TTC549 (cell line): ENCODE data around the gene ACTMAP.
"Not testable (repeated sequence)": the region's sequence is repeated elsewhere in the genome, so short reads cannot be mapped to it uniquely, and the experiment has no call there.

ENCODE experiments used
- FAIRE-seq: peaks from 2 replicates; lab custom pipeline; 2012; peaks lifted over from hg19 to GRCh38; lab: Jason Lieb, UNC

ACTMAP gene

DNA sequence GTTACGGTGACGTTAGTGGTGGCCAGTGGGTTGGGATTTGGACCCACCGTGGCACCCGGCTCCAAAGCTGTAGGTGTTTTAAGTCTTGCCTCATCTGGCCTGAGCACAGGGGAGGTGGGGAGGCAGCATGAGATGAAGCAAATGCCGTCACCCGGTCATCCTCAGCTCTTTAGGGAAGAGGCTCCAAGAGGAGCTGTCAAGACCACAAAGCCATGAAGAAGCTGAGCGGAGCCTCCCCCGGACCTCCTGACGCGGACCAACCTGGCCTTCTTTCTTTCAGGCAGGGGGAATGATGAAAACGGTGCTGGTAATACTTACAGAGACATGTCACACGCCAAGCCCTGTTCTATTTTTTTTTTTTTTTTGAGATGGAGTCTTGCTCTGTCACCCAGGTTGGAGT lies 7.4 kb downstream of the ACTMAP start:
- FAIRE-seq = no peak

DNA sequence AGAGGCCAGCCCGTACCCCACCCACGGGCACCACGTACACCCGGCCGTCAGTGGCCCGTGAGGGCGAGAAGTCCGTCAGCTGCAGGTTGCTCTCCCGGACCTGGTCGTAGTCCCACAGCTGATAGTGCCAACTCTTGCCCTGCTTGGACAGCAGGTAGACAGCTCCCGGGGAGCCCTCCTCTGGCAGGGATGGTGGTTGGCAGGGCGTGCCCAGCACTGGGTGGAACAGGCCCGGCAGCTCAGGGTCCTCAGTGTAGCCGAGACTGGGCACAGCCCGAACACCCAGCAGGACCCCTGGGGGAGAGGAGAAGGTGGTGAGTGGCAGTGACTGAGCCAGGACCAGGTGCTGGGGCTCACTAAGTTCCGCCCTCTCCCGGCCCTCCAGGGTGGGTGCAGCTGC lies 7.8 kb downstream of the ACTMAP start:
- no peak for FAIRE-seq

DNA sequence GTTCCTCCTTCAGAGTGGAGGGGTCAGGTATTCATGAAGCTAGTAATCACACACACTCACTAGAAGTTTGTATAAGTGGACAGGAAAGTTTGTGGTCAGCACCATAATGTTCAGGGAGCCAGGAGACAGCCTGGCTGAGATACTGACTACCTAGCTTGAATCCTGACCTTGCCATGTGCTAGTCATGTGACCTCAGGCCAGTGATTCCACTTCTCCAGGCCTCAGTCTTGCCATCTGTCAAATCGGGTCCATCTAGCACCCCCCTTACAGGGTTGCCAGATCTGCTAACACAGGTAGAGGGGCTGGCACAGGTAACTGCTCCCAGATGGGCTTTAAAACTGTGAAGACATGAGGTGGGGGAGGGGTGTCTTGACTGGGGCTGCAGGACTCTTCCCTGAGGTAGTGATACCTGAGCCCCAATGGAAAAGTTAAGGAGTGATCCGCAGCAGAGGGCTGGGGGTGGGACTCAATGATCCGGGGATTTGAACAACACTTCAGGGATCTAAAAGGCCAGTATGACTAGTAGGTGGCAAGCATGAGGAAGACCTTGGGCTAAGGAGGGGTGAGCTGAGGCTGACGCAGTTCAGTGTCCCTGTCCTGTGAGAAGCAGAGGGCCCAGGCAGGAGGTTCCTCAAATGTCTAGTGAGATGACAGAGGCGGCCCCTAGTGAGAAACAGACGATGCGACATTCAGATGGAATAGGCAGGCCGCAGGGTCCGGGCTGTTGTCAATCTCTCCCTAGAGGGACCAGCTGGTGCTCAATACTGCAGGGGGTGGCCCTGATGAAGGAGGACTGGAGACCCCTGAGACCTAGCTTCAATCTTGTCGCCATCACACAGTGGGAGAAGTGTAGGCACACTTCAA lies 8.5 kb downstream of the ACTMAP start:
- no peak for FAIRE-seq

DNA sequence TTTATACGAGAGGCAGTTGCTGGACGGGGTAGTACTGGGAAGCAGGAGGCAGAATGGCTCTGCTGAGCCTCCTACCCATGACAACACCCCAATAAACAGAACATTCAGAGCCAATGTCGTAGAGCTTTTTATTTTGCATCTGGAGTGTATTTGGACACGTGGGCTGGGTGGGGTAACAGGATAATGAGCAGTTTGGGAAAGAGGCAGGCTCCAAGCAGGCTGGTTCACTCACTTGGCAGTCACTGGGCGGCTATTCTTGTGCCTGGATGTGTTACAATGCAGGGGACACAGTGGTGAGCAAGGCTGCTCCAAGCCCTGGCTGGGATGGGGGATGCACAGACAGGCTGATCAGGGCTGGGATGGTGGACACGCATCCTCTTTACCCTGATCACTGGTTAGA lies 9.5 kb downstream of the ACTMAP start:
- FAIRE-seq = no peak

DNA sequence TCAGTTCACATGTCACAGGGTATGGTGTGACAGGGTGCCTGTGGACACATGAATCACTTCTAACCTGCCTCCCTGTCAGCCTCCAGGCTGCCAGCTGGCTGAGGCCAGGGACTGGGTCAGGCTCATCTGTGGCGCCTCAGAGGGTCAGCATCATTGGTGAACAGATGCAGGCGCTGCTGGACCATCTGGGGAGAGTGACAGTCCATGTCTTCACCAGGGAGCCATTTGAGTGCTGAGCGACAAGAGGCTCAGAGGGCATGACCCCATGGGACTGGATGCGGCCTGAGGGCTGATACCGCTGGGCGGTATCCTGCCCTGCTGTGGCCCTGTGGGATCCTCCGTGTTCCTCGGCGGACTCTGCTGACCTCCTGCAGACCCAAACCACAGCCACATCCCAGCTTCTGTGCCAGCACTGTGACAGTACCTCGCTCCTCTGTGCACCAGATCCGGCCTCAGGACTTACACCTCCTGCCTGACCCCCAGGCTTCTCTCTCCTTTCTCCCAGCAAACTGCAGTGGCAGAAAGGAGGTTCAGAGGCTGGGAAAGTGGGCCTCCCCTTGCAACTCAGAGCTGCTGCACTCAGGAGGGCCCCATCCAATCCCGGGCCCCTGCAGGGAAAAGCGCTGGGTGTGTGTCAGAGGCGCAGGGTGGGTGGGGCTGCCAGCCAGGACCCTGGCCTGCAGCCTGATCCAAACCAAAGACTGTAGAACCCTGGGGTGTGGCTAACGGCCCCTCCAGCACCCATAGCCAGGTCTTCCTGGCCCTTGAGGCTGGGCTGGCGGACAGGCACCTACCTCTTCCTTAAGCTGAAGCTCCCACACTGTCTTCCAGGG lies 10.2 kb downstream of the ACTMAP start:
- no peak for FAIRE-seq

DNA sequence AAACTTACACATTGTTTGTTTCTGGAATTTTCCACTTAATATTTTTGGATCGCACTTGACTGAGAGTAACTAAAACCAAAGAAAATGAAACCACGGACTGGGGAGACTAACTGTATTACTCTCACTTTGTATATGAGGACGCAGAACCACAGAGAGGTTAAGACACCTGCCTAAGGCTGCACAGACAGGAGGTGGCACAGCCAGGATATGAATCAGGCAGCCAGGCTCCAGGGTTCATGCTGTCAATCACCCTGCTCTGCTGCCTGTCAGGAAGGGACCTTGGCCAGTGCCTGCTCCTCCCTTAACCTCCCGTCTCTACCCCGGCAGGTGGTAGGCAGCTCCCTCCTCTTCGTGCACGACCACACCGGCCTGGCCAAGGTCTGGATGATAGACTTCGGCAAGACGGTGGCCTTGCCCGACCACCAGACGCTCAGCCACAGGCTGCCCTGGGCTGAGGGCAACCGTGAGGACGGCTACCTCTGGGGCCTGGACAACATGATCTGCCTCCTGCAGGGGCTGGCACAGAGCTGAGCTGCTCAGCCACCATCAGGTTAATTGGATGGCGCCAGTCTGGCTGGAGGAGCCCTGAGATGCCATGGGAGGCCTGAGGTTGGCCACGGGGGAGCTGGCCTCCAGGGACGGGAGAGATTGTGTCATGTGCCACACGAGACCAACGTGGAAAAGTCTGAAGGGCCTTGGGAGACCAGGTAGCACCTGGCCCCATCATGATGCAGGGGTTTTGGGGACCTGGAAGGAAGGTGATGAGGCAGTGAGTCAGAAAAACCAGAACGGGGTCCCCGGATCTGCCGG lies 11.0 kb downstream of the ACTMAP start:
- no peak for FAIRE-seq

DNA sequence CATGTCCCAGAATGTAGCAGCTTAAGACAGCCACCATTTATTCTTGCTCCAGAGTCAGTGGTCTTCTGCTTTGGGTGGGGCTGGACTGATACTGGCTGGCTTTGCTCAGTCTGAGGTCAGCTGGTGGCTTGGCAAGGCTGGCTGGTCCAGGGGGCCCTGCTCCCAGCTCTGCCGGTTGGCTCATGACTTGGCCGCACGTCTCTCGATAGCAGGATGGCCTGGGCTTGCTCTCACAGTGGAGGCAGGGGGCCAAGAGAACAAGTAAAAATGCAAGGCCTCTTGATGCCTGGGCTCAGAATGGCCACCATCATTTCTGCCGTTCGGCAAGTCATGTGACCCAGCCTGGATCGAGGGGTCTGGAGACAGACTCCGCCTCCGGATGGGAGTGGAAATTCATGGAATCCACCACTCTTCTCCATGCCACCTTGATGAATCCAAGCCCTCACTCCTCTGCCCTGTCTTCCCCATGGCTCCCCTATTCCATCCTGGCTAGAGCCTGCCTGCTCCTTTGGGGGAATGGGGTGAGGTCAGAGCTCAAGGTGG lies 13.1 kb downstream of the ACTMAP start:
- FAIRE-seq = no peak

DNA sequence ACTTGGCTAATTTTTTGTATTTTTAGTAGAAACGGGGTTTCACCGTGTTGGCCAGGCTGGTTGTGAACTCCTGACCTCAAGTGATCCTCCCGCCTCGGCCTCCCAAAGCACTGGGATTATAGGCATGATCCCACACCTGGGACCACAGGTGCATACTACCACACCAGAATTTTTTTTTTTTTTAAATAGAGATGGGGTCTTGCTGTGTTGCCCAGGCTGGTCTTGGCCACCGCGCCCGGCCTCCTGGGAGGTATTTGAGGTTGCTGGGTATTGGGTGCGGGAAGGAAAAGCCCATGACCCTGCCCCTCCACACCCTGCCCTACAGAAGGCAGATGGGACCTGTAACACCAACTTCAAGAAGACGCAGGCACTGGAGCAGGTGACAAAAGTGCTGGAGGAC lies 13.6 kb downstream of the ACTMAP start:
- FAIRE-seq = no peak

DNA sequence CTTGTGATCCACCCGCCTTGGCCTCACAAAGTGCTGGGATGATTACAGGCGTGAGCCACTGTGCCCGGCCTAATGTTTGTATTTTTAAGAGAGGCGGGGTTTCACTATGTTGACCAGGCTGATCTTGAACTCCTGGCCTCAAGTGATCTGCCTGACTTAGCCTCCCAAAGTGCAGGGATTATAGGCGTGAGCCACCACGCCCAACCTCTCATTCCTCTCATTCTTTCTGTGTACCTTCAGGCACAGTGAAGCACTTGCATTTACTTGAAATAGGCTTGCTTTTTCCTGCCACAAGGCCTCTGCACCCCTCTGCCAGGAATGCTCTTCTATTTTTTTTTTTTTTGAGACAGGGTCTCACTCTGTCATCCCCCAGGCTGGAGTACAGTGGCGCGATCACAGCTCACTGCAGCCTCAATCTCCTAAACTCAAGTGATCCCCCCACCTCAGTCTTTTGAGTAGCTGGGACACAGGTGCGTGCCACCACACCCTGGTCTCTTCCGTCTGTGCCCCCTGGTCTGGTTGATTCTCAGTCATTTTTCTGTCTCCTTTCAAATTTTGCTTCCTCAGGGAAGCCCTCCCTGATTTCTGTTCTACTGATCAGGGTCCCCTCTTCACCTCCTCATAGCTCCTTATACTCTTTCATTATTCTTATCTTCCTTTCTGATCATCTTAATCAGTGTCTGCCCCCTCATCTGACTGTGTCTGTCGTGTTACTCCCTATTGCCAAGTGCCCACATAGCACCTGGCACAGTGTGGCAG lies 15.1 kb downstream of the ACTMAP start:
- FAIRE-seq = no peak

DNA sequence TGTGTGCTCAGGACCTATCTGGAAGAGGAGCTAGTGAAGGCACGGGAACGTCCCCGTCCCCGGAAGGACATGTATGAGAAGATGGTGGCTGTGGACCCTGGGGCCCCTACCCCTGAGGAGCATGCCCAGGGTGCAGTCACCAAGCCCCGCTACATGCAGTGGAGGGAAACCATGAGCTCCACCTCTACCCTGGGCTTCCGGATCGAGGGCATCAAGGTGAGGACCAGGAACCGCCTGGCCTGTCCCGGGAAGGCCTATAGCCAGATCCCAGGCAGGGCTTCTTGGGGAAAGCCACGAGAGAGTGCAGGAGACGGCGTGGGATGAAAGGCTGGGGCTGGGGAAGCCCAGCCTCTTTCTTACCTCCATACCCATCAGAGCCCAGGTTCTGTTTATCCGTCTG lies 17.1 kb downstream of the ACTMAP start:
- FAIRE-seq = no peak

DNA sequence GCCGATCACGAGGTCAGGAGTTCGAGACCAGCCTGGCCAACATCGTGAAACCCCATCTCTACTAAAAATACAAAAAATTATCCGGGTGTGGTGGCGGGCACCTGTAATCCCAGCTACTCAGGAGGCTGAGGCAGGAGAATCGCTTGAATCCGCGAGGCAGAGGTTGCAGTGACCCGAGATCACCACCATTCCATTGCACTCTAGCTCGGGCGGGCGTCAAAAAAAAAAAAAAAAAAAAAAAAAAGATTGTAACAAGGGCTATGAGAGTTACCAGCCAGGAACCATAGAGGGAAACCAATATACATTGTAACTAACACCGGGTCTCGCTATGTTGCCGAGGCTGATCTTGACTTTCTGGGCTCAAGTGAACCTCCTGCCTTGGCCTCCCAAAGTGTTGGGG lies 18.0 kb downstream of the ACTMAP start:
- not testable (repeated sequence) for FAIRE-seq

DNA sequence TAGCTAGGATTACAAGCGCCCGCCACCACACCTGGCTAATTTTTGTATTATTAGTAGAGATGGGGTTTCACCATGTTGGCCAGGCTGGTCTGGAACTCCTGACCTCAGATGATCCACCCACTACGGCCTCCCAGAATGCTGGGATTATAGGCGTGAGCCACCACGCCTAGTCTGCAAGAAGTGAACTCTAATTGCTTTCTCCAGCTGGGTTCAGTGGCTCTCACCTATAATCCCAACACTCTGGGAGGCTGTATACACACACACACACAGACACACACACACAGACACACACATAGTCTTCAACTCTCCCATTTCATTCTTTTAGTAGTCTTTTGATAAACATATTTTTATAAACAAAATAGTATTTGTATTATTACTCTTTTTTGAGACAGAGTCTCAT lies 20.2 kb downstream of the ACTMAP start:
- FAIRE-seq = not testable (repeated sequence)

DNA sequence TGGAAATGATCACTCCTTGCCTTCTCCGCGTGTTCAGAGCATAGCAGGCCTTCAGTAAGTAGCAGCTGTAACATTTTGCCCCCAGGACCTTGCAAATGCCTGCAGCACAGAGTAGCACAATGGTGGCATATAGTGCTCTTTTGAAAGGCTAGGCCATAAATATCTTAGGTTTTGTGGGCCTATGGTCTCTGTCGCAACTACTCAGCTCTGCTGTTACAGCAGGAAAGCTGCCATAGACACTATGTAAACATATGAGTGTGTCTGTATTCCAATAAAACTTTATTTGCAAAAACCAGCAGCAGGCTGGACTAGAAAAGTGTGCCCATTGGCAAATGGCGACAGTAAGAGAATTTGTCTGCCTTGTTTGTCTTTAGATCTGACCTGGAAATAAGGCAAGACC lies 24.0 kb downstream of the ACTMAP start:
- no peak for FAIRE-seq

DNA sequence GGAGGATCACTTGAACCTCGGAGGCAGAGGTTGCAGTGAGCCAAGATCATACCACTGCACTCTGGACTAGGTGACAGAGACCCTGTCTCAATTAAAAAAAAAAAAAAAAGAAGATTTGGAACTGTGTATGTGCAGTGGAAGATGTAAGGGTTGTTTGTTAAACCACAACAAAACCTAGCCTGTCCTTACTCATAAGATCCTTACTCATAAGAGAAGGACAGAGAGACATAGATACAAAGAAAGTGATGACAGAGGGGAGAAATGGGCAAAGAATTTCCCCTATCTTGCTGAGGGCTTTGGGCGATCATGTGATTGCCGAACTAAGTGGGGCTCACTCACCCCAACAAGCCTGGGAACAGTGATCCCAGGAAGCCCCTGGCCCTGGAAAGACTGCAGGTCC lies 25.4 kb downstream of the ACTMAP start:
- no peak for FAIRE-seq

DNA sequence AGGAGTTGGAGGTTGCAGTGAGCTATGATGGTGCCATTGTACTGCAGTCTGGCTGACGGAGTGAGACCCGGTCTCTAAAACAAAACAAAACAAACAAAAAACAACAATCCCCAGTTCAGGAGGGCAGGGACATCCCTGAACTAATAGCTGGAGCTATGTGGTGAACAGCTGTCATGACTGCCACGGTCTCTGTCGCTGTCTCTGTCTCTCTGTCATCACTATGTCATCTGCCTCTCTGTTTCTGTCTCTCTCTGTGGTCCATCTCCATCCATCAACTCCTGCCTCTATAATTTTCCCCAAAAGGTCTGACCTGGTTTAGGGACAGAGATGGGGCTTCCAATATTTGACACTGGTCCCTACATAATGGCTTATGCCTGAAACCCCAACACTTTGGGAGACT lies 26.0 kb downstream of the ACTMAP start:
- no peak for FAIRE-seq

DNA sequence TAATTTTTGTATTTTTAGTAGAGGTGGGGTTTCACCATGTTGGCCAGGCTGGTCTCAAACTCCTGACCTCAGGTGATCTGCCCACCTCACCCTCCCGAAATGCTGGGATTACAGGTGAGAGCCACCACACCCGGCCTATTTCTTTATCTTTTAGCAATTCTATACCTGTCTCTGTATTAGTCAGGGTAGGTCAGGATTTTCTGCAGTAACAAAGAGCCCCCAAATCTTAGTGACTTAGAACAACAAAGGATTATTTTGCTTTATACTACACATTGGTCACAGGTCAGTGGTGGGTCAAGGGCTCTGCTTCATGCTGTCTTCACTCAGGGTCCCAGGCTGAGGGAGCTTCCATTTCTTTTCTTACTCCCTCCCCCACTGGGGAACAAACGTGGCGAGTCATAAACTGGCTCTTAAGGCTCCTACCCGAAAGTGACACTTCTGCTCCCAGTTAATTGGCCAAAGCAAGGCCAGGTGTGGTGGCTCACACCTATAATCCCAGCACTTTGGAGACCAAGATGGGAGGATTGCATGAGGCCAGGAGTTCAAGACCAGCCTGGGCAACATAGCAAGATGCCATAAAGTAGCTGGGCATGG lies 26.5 kb downstream of the ACTMAP start:
- no peak for FAIRE-seq

DNA sequence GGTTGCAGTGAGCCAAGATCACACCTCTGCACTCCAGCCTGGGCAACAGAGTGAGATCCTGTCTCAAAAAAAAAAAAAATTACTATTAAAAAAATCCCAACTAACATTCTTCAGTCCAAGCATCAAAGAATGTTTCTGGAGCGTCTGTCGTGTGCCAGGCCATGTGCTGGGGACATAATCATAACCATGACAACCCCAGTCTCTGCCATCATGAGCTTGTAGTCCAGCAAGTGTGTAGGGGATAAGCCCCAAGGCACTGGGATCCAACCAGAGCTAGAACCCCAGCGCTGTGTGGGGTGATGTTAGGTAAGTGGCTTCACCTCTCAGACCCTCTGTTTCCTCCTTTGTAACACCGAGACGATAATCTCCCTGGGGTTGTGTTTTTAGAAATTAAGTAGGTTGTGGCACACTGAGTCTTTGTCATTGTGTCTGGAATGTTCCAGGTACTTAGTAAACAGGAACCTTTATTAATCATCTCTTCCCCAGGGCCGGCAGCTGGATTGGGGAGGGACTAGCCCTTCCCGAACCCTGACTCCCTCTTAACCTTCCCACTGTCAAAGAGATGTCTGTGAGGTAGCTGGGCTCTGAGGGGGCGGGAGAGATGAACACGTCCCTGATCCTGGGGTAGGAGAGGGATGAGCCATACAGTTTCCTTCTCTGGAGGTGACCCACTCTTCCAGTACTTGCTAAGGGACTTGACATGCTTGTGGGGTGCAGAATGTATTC lies 28.2 kb downstream of the ACTMAP start:
- FAIRE-seq = no peak

DNA sequence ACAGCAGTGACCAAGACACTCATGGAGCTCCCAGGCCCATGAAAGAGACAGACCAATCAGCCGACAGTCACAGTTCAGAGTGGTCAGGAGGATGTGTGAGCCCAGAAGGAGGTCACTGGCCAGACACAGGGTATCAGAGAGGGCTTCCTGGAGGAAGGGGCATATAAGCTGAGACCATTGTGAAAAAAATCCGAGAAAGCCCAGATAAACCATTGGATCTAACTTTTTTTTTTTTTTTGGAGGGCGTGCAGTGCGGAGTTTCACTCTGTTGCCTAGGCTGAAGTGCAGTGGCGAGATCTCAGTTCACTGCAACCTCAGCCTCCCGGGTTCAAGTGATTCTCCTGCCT lies 29.2 kb downstream of the ACTMAP start:
- no peak for FAIRE-seq

DNA sequence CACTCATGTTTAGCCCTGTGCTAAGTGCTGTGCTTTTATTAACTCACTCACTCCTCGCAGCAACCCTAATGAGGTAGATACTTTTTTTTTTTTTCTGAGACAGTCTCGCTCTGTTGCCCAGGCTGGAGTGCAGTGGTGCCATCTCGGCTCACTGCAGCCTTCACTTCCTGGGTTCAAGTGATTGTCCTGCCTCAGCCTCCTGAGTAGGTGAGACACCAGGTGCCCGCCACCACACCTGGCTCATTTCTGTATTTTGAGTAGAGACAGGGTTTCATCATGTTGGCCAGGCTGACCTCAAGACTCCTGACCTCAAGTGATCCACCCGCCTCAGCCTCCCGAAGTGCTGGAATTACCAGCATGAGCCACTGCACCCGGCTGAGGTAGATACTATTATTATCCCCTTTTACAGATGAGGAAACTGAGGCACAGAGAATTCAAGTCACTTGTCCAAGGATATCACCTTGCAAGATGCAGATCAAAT lies 30.8 kb downstream of the ACTMAP start:
- FAIRE-seq = no peak

DNA sequence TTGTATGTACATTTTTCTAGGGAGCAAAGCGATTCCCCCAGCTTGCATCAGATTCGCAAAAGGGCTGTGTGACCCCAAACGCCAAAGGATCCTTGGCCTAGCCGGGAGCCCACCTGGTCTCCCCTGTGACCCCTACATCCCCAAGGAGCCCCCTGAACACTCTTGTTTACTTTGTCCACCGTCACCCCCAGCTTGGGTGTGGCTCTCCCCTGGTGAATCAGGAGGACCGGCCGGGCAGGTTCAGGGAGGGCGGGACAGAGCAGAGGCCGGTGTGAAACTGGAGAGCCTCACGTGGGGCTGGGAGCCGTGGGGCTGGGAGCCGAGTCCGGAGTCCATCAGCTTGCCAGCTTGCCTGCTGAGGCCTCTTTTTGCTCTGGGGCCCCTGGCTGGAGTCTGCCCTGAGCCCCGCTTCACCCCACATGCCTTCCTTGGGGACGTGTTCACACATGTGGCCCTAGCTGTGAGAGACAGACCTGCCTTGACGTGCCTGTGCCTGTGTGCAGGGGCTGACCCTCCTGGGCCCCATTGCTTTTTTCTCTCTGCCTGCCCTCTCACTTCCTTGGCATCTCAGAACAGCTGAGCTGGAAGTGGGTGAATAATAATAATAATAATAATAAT lies 31.4 kb downstream of the ACTMAP start:
- no peak for FAIRE-seq
